ENCODE results near the gene HAPLN1. TPM values are rescaled to one million over a fixed set of nuclear protein-coding genes. Genes with fewer than 3 reads are reported as not detected.

HAPLN1 gene
- polyA plus RNA-seq, 3 donors from 2014 or later: not detected

GRCh38 chr5:83731638-83732037, 11.0 kb upstream of the HAPLN1 start:
- no peak for DNase-seq
- Mint-ChIP-seq H3K4me3 (no peak overlapping the region), H3K36me3 (no peaks in the 10 kb centered on the region), H3K4me1 (no peaks in the 10 kb centered on the region), H3K9me3 (peaks cover 0 to 2% (median 0%) of the 10 kb centered on the region in 6 donors), H3K27me3 (ENCODE audit: low read depth in 3 of 3) (peaks cover 0 to 1% (median 0%) of the 10 kb centered on the region in 3 donors), H3K27ac (no peak overlapping the region)

GRCh38 chr5:83729362-83729761, 8.7 kb upstream of the HAPLN1 start:
- Mint-ChIP-seq H3K36me3 (no peaks in the 10 kb centered on the region), H3K27me3 (ENCODE audit: low read depth in 3 of 3) (peaks cover 0 to 1% (median 0%) of the 10 kb centered on the region in 3 donors), H3K9me3 (peaks cover 0 to under 1% (median 0%) of the 10 kb centered on the region in 6 donors), H3K27ac (no peak overlapping the region), H3K4me3 (no peak overlapping the region), H3K4me1 (no peaks in the 10 kb centered on the region)
- DNase-seq: no peak

- Mint-ChIP-seq H3K4me3 (no peak overlapping the region), H3K9me3 (peaks cover 0 to 3% (median 0%) of the 10 kb centered on the region in 6 donors), H3K27me3 (ENCODE audit: low read depth in 3 of 3) (peaks cover 0 to 4% (median 0%) of the 10 kb centered on the region in 3 donors), H3K27ac (no peak overlapping the region), H3K36me3 (no peaks in the 10 kb centered on the region), H3K4me1 (no peaks in the 10 kb centered on the region)
- no peak for DNase-seq
These were observed 6.3 kb upstream of the HAPLN1 start for GRCh38 chr5:83726912-83727311.

- Mint-ChIP-seq H3K4me3 (no peak overlapping the region), H3K27ac (no peak overlapping the region)
These were observed 4.3 kb upstream of the HAPLN1 start for GRCh38 chr5:83724935-83725334.

GRCh38 chr5:83724001-83724400, 3.3 kb upstream of the HAPLN1 start:
- H3K4me3 Mint-ChIP-seq: no peak overlapping the region
- DNase-seq: no peak
- H3K4me1 Mint-ChIP-seq: no peaks in the 10 kb centered on the region
- peaks cover 0 to 4% (median 0%) of the 10 kb centered on the region in 3 donors for H3K36me3 Mint-ChIP-seq
- no peak overlapping the region for H3K27ac Mint-ChIP-seq
- peaks cover 4 to 6% (median 6%) of the 10 kb centered on the region in 3 donors for H3K27me3 Mint-ChIP-seq (ENCODE audit: low read depth in 3 of 3)
- H3K9me3 Mint-ChIP-seq: peaks cover 0 to 7% (median 0%) of the 10 kb centered on the region in 6 donors

More at GRCh38 chr5:83724935-83725334, 4.3 kb upstream of the HAPLN1 start:
- Mint-ChIP-seq H3K27me3 (ENCODE audit: low read depth in 3 of 3) (peaks cover 4 to 6% (median 6%) of the 10 kb centered on the region in 3 donors), H3K4me1 (no peaks in the 10 kb centered on the region), H3K9me3 (peaks cover 0 to 7% (median 0%) of the 10 kb centered on the region in 6 donors), H3K36me3 (peaks cover 0 to 4% (median 0%) of the 10 kb centered on the region in 3 donors)
- no peak for DNase-seq

GRCh38 chr5:83723031-83723430, 2.4 kb upstream of the HAPLN1 start:
- DNase-seq: no peak
- H3K27me3 Mint-ChIP-seq (ENCODE audit: low read depth in 3 of 3): peaks cover 4 to 10% (median 6%) of the 10 kb centered on the region in 3 donors
- no peak overlapping the region for H3K27ac Mint-ChIP-seq
- no peaks in the 10 kb centered on the region for H3K4me1 Mint-ChIP-seq
- H3K9me3 Mint-ChIP-seq: peaks cover 0 to 7% (median 0%) of the 10 kb centered on the region in 6 donors
- no peak overlapping the region for H3K4me3 Mint-ChIP-seq
- H3K36me3 Mint-ChIP-seq: peaks cover 0 to 4% (median 0%) of the 10 kb centered on the region in 3 donors

- DNase-seq: no peak
- H3K27me3 Mint-ChIP-seq (ENCODE audit: low read depth in 3 of 3): peaks cover 4 to 10% (median 10%) of the 10 kb centered on the region in 3 donors
- peak overlapping the region in 2 of 5 donors; percentile 10 to 35 for H3K4me3 Mint-ChIP-seq
- no peak overlapping the region for H3K27ac Mint-ChIP-seq
- peaks cover 0 to 4% (median 0%) of the 10 kb centered on the region in 3 donors for H3K36me3 Mint-ChIP-seq
- H3K9me3 Mint-ChIP-seq: peaks cover 0 to 7% (median 0%) of the 10 kb centered on the region in 6 donors
- H3K4me1 Mint-ChIP-seq: no peaks in the 10 kb centered on the region
These were observed 1.6 kb upstream of the HAPLN1 start for GRCh38 chr5:83721953-83722901.

- Mint-ChIP-seq H3K4me1 (no peaks in the 10 kb centered on the region), H3K4me3 (no peak overlapping the region), H3K9me3 (peaks cover 0 to 7% (median 0%) of the 10 kb centered on the region in 6 donors), H3K27ac (no peak overlapping the region), H3K27me3 (ENCODE audit: low read depth in 3 of 3) (peaks cover 4 to 12% (median 11%) of the 10 kb centered on the region in 3 donors), H3K36me3 (peaks cover 0 to 4% (median 0%) of the 10 kb centered on the region in 3 donors)
- no peak for DNase-seq
These were observed 1.6 kb downstream of the HAPLN1 start for GRCh38 chr5:83718936-83719495.

GRCh38 chr5:83718195-83718825, 2.3 kb downstream of the HAPLN1 start:
- DNase-seq: peak in 1 of 3 donors; percentile 4
- H3K27ac Mint-ChIP-seq: no peak overlapping the region
- H3K27me3 Mint-ChIP-seq (ENCODE audit: low read depth in 3 of 3): peaks cover 4 to 13% (median 12%) of the 10 kb centered on the region in 3 donors
- peaks cover 0 to 4% (median 0%) of the 10 kb centered on the region in 3 donors for H3K36me3 Mint-ChIP-seq
- H3K9me3 Mint-ChIP-seq: peaks cover 0 to 7% (median 0%) of the 10 kb centered on the region in 6 donors
- no peak overlapping the region for H3K4me3 Mint-ChIP-seq
- H3K4me1 Mint-ChIP-seq: no peaks in the 10 kb centered on the region

- no peak overlapping the region for H3K4me3 Mint-ChIP-seq
- H3K36me3 Mint-ChIP-seq: no peaks in the 10 kb centered on the region
- H3K27me3 Mint-ChIP-seq (ENCODE audit: low read depth in 3 of 3): peaks cover 0 to 6% (median 6%) of the 10 kb centered on the region in 3 donors
- peaks cover 0 to 3% (median 0%) of the 10 kb centered on the region in 6 donors for H3K9me3 Mint-ChIP-seq
- no peak for DNase-seq
- H3K4me1 Mint-ChIP-seq: no peaks in the 10 kb centered on the region
- no peak overlapping the region for H3K27ac Mint-ChIP-seq
These were observed 5.2 kb downstream of the HAPLN1 start for GRCh38 chr5:83715236-83716065.

- no peaks in the 10 kb centered on the region for H3K9me3 Mint-ChIP-seq
- no peaks in the 10 kb centered on the region for H3K4me1 Mint-ChIP-seq
- H3K4me3 Mint-ChIP-seq: no peak overlapping the region
- no peak for DNase-seq
- H3K27me3 Mint-ChIP-seq (ENCODE audit: low read depth in 3 of 3): peaks cover 0 to 7% (median 6%) of the 10 kb centered on the region in 3 donors
- no peaks in the 10 kb centered on the region for H3K36me3 Mint-ChIP-seq
- no peak overlapping the region for H3K27ac Mint-ChIP-seq
These were observed 5.8 kb downstream of the HAPLN1 start for GRCh38 chr5:83714810-83715209.

GRCh38 chr5:83711982-83712601, 8.6 kb downstream of the HAPLN1 start:
- peaks cover 0 to 5% (median 3%) of the 10 kb centered on the region in 3 donors for H3K27me3 Mint-ChIP-seq (ENCODE audit: low read depth in 3 of 3)
- no peak overlapping the region for H3K4me3 Mint-ChIP-seq
- no peaks in the 10 kb centered on the region for H3K4me1 Mint-ChIP-seq
- DNase-seq: peak; percentile 5 to 15 (median 7)
- no peaks in the 10 kb centered on the region for H3K36me3 Mint-ChIP-seq
- no peak overlapping the region for H3K27ac Mint-ChIP-seq
- no peaks in the 10 kb centered on the region for H3K9me3 Mint-ChIP-seq
